SK-N-SH treated with all-trans-retinoic acid at 6 μM for 48 hours (cell line): Measurements from ENCODE around the gene LCE3D.

Source experiments
- CSRNP3 ChIP-seq: fragments of 250-450 bp; sonication (Bioruptor Pico); IDR thresholded peaks from 2 replicates; pipeline ENCODE4 v1.5.1; 2021; ENCODE audit warnings: mild to moderate bottlenecking, moderate library complexity
- ESRRG ChIP-seq: fragments of 250-450 bp; sonication (Bioruptor Pico); IDR thresholded peaks from 2 replicates; pipeline ENCODE4 v1.6.1; 2021; ENCODE audit warnings: mild to moderate bottlenecking
- OSR1 ChIP-seq: fragments of 250-450 bp; sonication (Bioruptor Pico); IDR thresholded peaks from 2 replicates; pipeline ENCODE4 v1.8.0; 2022; ENCODE audit warnings: moderate library complexity, mild to moderate bottlenecking, inconsistent platforms
- ZFP3 ChIP-seq: fragments of 250-450 bp; sonication (Bioruptor Pico); IDR thresholded peaks from 2 replicates; pipeline ENCODE4 v1.5.0; 2020; ENCODE audit warnings: mild to moderate bottlenecking, moderate library complexity
- ZFP30 ChIP-seq: fragments of 450-650 bp; formaldehyde crosslinking; IDR thresholded peaks from 2 replicates; pipeline ENCODE4 v1.5.0; 2022; ENCODE audit warnings: mild to moderate bottlenecking, moderate library complexity
- ZNF70 ChIP-seq: fragments of 450-650 bp; formaldehyde crosslinking; IDR thresholded peaks from 2 replicates; pipeline ENCODE4 v1.5.0; 2020; ENCODE audit warnings: mild to moderate bottlenecking, moderate library complexity
- TF ChIP-seq, protein P1 (sequence below): fragments of 250-450 bp; sonication (Bioruptor Pico); IDR thresholded peaks from 2 replicates; pipeline ENCODE4 v1.8.0; 2020; ENCODE audit warnings: mild to moderate bottlenecking, moderate library complexity, borderline replicate concordance
- TF ChIP-seq, protein P2 (sequence below): fragments of 250-450 bp; sonication (Bioruptor Pico); IDR thresholded peaks from 2 replicates; pipeline ENCODE4 v1.5.1; 2020; ENCODE audit warnings: low read depth, mild to moderate bottlenecking, moderate library complexity

GRCh38 chr1:152565535-152566215 lies 14.6 kb downstream of the LCE3D start:
- no peak for TF ChIP-seq ZNF70 (CRISPR knock-in tag)
- TF ChIP-seq ESRRG: no peak
- no peak for TF ChIP-seq ZFP30 (CRISPR knock-in tag)
- TF ChIP-seq, protein P1, sequence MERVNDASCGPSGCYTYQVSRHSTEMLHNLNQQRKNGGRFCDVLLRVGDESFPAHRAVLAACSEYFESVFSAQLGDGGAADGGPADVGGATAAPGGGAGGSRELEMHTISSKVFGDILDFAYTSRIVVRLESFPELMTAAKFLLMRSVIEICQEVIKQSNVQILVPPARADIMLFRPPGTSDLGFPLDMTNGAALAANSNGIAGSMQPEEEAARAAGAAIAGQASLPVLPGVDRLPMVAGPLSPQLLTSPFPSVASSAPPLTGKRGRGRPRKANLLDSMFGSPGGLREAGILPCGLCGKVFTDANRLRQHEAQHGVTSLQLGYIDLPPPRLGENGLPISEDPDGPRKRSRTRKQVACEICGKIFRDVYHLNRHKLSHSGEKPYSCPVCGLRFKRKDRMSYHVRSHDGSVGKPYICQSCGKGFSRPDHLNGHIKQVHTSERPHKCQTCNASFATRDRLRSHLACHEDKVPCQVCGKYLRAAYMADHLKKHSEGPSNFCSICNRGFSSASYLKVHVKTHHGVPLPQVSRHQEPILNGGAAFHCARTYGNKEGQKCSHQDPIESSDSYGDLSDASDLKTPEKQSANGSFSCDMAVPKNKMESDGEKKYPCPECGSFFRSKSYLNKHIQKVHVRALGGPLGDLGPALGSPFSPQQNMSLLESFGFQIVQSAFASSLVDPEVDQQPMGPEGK (CRISPR knock-in tag): no peak
- no peak for TF ChIP-seq ZFP3
- TF ChIP-seq, protein P2, sequence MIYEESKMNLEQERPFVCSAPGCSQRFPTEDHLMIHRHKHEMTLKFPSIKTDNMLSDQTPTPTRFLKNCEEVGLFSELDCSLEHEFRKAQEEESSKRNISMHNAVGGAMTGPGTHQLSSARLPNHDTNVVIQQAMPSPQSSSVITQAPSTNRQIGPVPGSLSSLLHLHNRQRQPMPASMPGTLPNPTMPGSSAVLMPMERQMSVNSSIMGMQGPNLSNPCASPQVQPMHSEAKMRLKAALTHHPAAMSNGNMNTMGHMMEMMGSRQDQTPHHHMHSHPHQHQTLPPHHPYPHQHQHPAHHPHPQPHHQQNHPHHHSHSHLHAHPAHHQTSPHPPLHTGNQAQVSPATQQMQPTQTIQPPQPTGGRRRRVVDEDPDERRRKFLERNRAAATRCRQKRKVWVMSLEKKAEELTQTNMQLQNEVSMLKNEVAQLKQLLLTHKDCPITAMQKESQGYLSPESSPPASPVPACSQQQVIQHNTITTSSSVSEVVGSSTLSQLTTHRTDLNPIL: no peak
- no peak for TF ChIP-seq OSR1 (CRISPR knock-in tag)
- no peak for TF ChIP-seq CSRNP3 (CRISPR knock-in tag)
